K562 (cell line): ENCODE results near the gene DSCAM. TPM values are rescaled to one million over a fixed set of nuclear protein-coding genes. Genes with fewer than 3 reads are reported as not detected.

Experiments used
- ATAC-seq: fragments of 200-7000 bp; cut with Tn5 transposase; 3 replicates; pipeline ENCODE4 v1.9.1; 2020; ENCODE audit warnings: moderate library complexity
- BruUV-seq: library from RNA; stranded (reverse); fragments of 400-500 nt; replicated peaks from 2 replicates; lab custom pipeline; 2021; lab: Mats Ljungman, UMichigan
- CTCF ChIA-PET: fragments of 300-600 bp; formaldehyde crosslinking; extraction: SDS; loops from one replicate; lab custom pipeline; 2021; ENCODE audit warnings: low intra/inter-chr PET ratio; lab: Yijun Ruan, JAX
- POLR2A ChIA-PET: fragments of 300-600, 350-650 bp; sonication (Branson Sonifier 250); formaldehyde crosslinking; extraction: SDS; loops from one replicate; lab custom pipeline; 2021; ENCODE audit warnings: antibody characterized with exemption, inconsistent platforms; lab: Yijun Ruan, JAX
- DNase-seq, 4 experiments: peaks; one replicate each; pipeline versions ENCODE4 v3.0.0 to v3.0.0-alpha.2; 2011 to 2018; ENCODE audit warnings: low spot score in 3 of 4, mixed read lengths in 3 of 4; ENCODE audit errors: extremely low read depth in 1 of 4
- FAIRE-seq: peaks from 2 replicates; lab custom pipeline; 2011; peaks lifted over from hg19 to GRCh38; lab: Jason Lieb, UNC
- H2AFZ ChIP-seq: 2 replicates; pipeline ENCODE4 v1.6.0; 2011; ENCODE audit warnings: low read depth, low read length, control low read depth, inconsistent platforms
- H3K27ac ChIP-seq: fragments of 200-600 bp; 3 replicates; pipeline ENCODE4 v1.8.0; 2011; ENCODE audit warnings: low read depth, mild to moderate bottlenecking, control low read depth, inconsistent platforms, low read length, moderate library complexity, mixed read lengths; ENCODE audit errors: extremely low read depth
- H3K27me3 ChIP-seq, 2 experiments: fragments of 300-600 bp in 1 of 2; 2 replicates in 1 of 2; 3 replicates in 1 of 2; pipeline versions ENCODE4 v1.6.0 to v1.8.0; 2011; ENCODE audit warnings: inconsistent platforms in 2 of 2, low read length in 2 of 2, mild to moderate bottlenecking in 1 of 2, mixed read lengths in 1 of 2, moderate library complexity in 1 of 2; ENCODE audit not compliant: control insufficient read depth in 2 of 2, insufficient read depth in 2 of 2
- H3K36me3 ChIP-seq: fragments of 300-600 bp; 3 replicates; pipeline ENCODE4 v1.8.0; 2011; ENCODE audit warnings: mild to moderate bottlenecking, low read length, inconsistent platforms; ENCODE audit not compliant: control insufficient read depth, insufficient read depth
- H3K4me1 ChIP-seq, 2 experiments: fragments of 200-600 bp in 1 of 2; replicated peaks in 1 of 2; 2 replicates in 1 of 2; 3 replicates in 1 of 2; pipeline versions ENCODE4 v1.5.1 to v1.8.0; 2011; ENCODE audit warnings: inconsistent platforms in 2 of 2, low read length in 2 of 2, mild to moderate bottlenecking in 1 of 2, mixed read lengths in 1 of 2, moderate library complexity in 1 of 2; ENCODE audit not compliant: control insufficient read depth in 2 of 2, insufficient read depth in 2 of 2
- H3K4me2 ChIP-seq: 2 replicates; pipeline ENCODE4 v1.6.1; 2011; ENCODE audit warnings: low read length, control low read depth, inconsistent platforms, mixed read lengths; ENCODE audit not compliant: insufficient read depth
- H3K4me3 ChIP-seq: fragments of 200-600 bp; sonication (generic), shearing (Covaris generic); 2 replicates; pipeline ENCODE4 v1.5.1; 2016; ENCODE audit warnings: control low read depth, inconsistent platforms
- H3K79me2 ChIP-seq: fragments of 200-600 bp; 3 replicates; pipeline ENCODE4 v1.8.0; 2011; ENCODE audit warnings: low read length, inconsistent platforms; ENCODE audit not compliant: control insufficient read depth, insufficient read depth
- H3K9ac ChIP-seq, 2 experiments: 2 replicates each; pipeline versions ENCODE4 v1.6.0 to v1.6.1; 2011; ENCODE audit warnings: low read depth in 2 of 2, low read length in 2 of 2, control low read depth in 1 of 2, inconsistent platforms in 1 of 2, mild to moderate bottlenecking in 1 of 2, mixed read lengths in 1 of 2; ENCODE audit not compliant: insufficient read depth in 1 of 2
- H3K9me1 ChIP-seq: one replicate; pipeline ENCODE4 v1.6.0; 2011; ENCODE audit warnings: inconsistent platforms, mild to moderate bottlenecking, low read length, moderate library complexity; ENCODE audit not compliant: control insufficient read depth, insufficient read depth
- H3K9me3 ChIP-seq: replicated peaks from 2 replicates; pipeline ENCODE4 v1.5.1; 2011; ENCODE audit warnings: low read depth, low read length, inconsistent platforms; ENCODE audit not compliant: control insufficient read depth, insufficient read depth
- H4K20me1 ChIP-seq: replicated peaks from 2 replicates; pipeline ENCODE4 v1.6.1; 2011; ENCODE audit warnings: low read length, inconsistent platforms, mixed read lengths; ENCODE audit not compliant: control insufficient read depth, insufficient read depth
- ARHGAP35 ChIP-seq: fragments of 450-650 bp; IDR thresholded peaks from 2 replicates; pipeline ENCODE4 v1.6.1; 2018; ENCODE audit not compliant: partially characterized antibody
- ELF4 ChIP-seq: fragments of 450-650 bp; formaldehyde crosslinking; IDR thresholded peaks from 2 replicates; pipeline ENCODE4 v1.4.0; 2022; ENCODE audit warnings: missing genetic modification characterization
- HCFC1 ChIP-seq: IDR thresholded peaks from 2 replicates; pipeline ENCODE4 v1.6.1; 2012; ENCODE audit warnings: low read depth, low read length, improper control_type of control experiment
- MEF2A ChIP-seq: IDR thresholded peaks from 2 replicates; pipeline ENCODE4 v1.6.1; 2011; ENCODE audit warnings: low read depth, mild to moderate bottlenecking, low read length, moderate library complexity; ENCODE audit not compliant: control insufficient read depth
- MYNN ChIP-seq, 2 experiments: sonication (generic); formaldehyde crosslinking in 1 of 2; IDR thresholded peaks; 2 replicates each; pipeline versions ENCODE4 v1.5.0 to v1.6.1; 2016 to 2020; ENCODE audit warnings: antibody characterized with exemption in 1 of 2, missing genetic modification reagents in 1 of 2
- NFIX ChIP-seq: fragments of 250-450 bp; sonication (Bioruptor Pico); IDR thresholded peaks from 2 replicates; pipeline ENCODE4 v1.4.0; 2020; ENCODE audit warnings: low read depth, mild to moderate bottlenecking, moderate library complexity
- PHF8 ChIP-seq: fragments of 200-600 bp; sonication (generic); IDR thresholded peaks from 2 replicates; pipeline ENCODE4 v1.6.1; 2012; ENCODE audit warnings: mixed run types, mild to moderate bottlenecking, inconsistent platforms, low read length, moderate library complexity, borderline replicate concordance
- SRSF1 ChIP-seq: fragments of 200-400 bp; formaldehyde crosslinking; IDR thresholded peaks from 2 replicates; pipeline ENCODE4 v1.6.1; 2017; ENCODE audit warnings: mild to moderate bottlenecking, low read depth, low read length, moderate library complexity
- TEAD1 ChIP-seq, 2 experiments: fragments of 450-650 bp in 1 of 2; sonication (generic) in 1 of 2; formaldehyde crosslinking; IDR thresholded peaks; 2 replicates each; pipeline versions ENCODE4 v1.4.0 to v1.8.0; 2020 to 2022; ENCODE audit warnings: mild to moderate bottlenecking in 2 of 2, missing genetic modification reagents in 1 of 2
- ZBTB17 ChIP-seq: fragments of 450-650 bp; formaldehyde crosslinking; IDR thresholded peaks from 2 replicates; pipeline ENCODE4 v1.4.0; 2020; ENCODE audit warnings: mild to moderate bottlenecking
- ZNF584 ChIP-seq: fragments of 200-800 bp; sonication (Bioruptor generic); IDR thresholded peaks from 2 replicates; pipeline ENCODE4 v1.6.1; 2016; ENCODE audit warnings: low read depth, mild to moderate bottlenecking, missing genetic modification characterization, missing compliant biosample characterization
- ZNF695 ChIP-seq: fragments of 450-650 bp; formaldehyde crosslinking; IDR thresholded peaks from 2 replicates; pipeline ENCODE4 v1.4.0; 2020; ENCODE audit warnings: mild to moderate bottlenecking, moderate library complexity
- WGBS: fragments of 100-300 bp; shearing (Covaris generic); methylation state at CpG from one replicate; pipeline ENCODE4 v1.1.6; 2016; ENCODE audit warnings: low coverage, mixed read lengths; ENCODE audit not compliant: insufficient coverage; ENCODE audit errors: missing lambda C conversion rate; 5-methylcytosine and 5-hydroxymethylcytosine counted together
- in situ Hi-C: fragments of 300-500 bp; cut with MboI; formaldehyde crosslinking; loops from 4 replicates; pipeline ENCODE4 v1.15.0; 2018; ENCODE audit warnings: inconsistent platforms, mixed read lengths
- intact Hi-C: fragments of 100-400 bp; cut with micrococcal nuclease; formaldehyde crosslinking; loops from 2 replicates; pipeline ENCODE4 v1.14.2; 2022
- polyA plus RNA-seq, 8 experiments: library from polyadenylated mRNA; depleted of rRNA in 4 of 8; stranded (reverse) in 5 of 8; unstranded in 3 of 8; fragments of >200 nt; fragmentation: Nextera tagmentation in 2 of 8; fragmentation: Illumina TruSeq in 1 of 8; extraction: Ambion mirVana in 2 of 8; extraction: Trizol in 1 of 8; gene quantifications; 2 replicates each; pipeline versions ENCODE4 v1.2.1 to v1.2.3, GENCODE V29; 2011 to 2014; ENCODE audit warnings: inconsistent platforms in 1 of 8, missing spikeins in 1 of 8
- total RNA-seq, 7 experiments: library from RNA; depleted of rRNA in 6 of 7; stranded (reverse); fragments of >200 nt in 6 of 7; fragmentation: Illumina TruSeq in 2 of 7; extraction: Trizol in 2 of 7; gene quantifications; 2 replicates each; pipeline versions ENCODE4 v1.2.1 to v1.2.3, GENCODE V29; 2011 to 2021; ENCODE audit warnings: low replicate concordance in 1 of 7
- TF ChIP-seq, protein P1 (sequence below): fragments of 250-450 bp; sonication (Bioruptor Pico); IDR thresholded peaks from 2 replicates; pipeline ENCODE4 v1.5.0; 2021; ENCODE audit warnings: mild to moderate bottlenecking, moderate library complexity
- TF ChIP-seq, protein P2 (sequence below): sonication (generic); formaldehyde crosslinking; IDR thresholded peaks from 2 replicates; pipeline ENCODE4 v1.8.1; 2022; ENCODE audit warnings: missing genetic modification reagents
- TF ChIP-seq, protein P3 (sequence below): fragments of 250-450 bp; sonication (Bioruptor Pico); IDR thresholded peaks from 2 replicates; pipeline ENCODE4 v1.5.1; 2021; ENCODE audit warnings: mild to moderate bottlenecking

Gene DSCAM
- total and polyA plus RNA-seq, 9 of the 15 experiments (the other 6 are each of a cell fraction or from before 2014, with no cell fraction given): not detected

DNA sequence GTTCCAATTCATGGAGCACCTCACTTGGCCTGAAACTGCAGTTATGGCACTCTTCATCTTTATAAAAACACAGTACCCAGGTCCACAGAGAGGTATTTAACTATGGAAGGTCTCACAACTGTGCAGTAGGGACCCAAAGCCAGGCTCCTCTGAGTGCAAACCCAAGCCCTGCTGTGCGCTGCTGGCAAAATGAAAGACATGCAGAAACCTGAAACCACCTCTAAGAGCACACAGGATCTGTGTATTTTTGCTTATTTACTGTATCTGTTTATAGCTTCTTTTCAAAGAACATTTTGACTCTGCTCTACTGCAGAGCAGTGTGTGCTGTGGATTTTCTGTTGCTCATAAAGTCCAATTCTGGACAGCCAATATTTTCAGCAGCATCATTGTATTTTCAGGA, 166.6 kb downstream of the DSCAM start:
- no peaks in the 10 kb centered on the region for H3K9me3 ChIP-seq
- H3K9ac ChIP-seq: no peak overlapping the region
- ChIA-PET POLR2A (no interaction called here), CTCF (no interaction called here)
- H3K4me1 ChIP-seq: no peaks in the 10 kb centered on the region
- BruUV-seq: no TSS peak
- no peak overlapping the region for H2AFZ ChIP-seq
- H3K27me3 ChIP-seq: no peaks in the 10 kb centered on the region
- H3K36me3 ChIP-seq: no peaks in the 10 kb centered on the region
- no peaks in the 10 kb centered on the region for H3K79me2 ChIP-seq
- intact Hi-C loops: no loop called here
- H3K27ac ChIP-seq: no peak overlapping the region
- whole genome bisulfite sequencing: 0% methylated on average over 1 of the region's 1 CpG
- H3K4me2 ChIP-seq: no peak overlapping the region
- TF ChIP-seq ZBTB17 (CRISPR knock-in tag): no peak
- TF ChIP-seq PHF8: no peak
- TF ChIP-seq SRSF1: no peak
- TF ChIP-seq, protein P1, sequence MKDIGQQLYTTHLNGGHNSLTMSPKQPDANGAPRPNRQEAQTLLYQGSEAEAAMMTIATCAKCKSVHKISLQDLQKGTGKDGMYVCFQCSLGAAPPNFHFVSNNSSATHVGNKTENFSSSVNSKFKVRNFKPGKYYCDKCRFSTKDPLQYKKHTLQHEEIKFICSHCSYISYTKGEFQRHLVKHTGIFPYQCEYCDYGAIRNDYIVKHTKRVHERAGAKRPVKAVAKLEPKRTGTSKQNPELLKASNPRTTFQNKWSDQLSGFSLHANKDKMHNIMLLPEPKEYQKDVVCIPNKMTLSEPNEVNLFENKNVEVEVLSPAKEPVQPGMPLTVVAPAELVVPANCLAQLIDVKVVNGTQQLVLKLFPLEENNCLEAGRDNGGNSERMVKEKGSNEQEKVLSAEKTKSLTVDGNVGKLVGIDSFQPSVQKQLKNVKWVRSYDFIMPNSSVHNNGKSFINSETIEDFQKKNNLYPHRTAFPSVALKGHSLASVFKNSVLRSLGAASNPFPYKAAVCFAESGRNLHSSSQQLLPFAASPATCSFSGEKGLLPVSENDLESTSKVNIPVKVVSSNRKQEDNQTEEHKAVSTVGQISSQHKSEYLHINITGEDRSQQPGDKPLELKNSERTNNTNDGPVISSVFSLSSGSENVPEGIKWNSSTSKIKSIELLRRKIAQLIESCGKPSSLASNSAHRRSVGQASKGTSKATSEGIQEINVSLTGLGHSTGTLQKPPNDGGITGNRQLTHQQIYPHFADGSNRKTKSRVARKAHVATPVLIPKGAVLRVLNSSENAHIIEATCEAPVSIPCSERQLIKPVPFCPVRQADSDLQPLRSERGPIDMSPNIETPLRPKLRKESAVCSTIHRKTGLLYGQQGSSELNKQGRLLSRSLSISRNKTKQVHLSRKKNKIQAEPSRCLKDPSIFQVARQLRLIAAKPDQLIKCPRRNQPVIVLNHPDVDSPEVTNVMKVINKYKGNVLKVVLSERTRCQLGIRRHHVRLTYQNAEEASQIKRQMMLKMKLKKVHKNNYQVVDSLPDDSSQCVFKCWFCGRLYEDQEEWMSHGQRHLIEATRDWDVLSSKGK (CRISPR knock-in tag): no peak
- no peak for TF ChIP-seq MYNN (IDR thresholded peaks at IDR 0.05)
- no peak for TF ChIP-seq MYNN (CRISPR knock-in tag; IDR thresholded peaks at IDR 0.05)
- no peak for TF ChIP-seq TEAD1 (CRISPR knock-in tag; IDR thresholded peaks at IDR 0.05)
- TF ChIP-seq ZNF695 (CRISPR knock-in tag): no peak
- TF ChIP-seq ELF4 (CRISPR knock-in tag): no peak
- no peak for TF ChIP-seq ARHGAP35
- no peak for TF ChIP-seq HCFC1
- no peak for TF ChIP-seq MEF2A
- TF ChIP-seq, protein P2, sequence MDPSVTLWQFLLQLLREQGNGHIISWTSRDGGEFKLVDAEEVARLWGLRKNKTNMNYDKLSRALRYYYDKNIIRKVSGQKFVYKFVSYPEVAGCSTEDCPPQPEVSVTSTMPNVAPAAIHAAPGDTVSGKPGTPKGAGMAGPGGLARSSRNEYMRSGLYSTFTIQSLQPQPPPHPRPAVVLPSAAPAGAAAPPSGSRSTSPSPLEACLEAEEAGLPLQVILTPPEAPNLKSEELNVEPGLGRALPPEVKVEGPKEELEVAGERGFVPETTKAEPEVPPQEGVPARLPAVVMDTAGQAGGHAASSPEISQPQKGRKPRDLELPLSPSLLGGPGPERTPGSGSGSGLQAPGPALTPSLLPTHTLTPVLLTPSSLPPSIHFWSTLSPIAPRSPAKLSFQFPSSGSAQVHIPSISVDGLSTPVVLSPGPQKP (CRISPR knock-in tag): no peak
- TF ChIP-seq, protein P3, sequence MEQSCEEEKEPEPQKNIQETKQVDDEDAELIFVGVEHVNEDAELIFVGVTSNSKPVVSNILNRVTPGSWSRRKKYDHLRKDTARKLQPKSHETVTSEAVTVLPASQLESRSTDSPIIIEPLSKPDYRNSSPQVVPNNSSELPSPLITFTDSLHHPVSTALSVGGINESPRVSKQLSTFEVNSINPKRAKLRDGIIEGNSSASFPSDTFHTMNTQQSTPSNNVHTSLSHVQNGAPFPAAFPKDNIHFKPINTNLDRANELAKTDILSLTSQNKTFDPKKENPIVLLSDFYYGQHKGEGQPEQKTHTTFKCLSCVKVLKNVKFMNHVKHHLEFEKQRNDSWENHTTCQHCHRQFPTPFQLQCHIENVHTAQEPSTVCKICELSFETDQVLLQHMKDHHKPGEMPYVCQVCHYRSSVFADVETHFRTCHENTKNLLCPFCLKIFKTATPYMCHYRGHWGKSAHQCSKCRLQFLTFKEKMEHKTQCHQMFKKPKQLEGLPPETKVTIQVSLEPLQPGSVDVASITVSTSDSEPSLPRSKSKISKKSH (CRISPR knock-in tag): no peak
- TF ChIP-seq ZNF584: no peak
- TF ChIP-seq NFIX: no peak
- no peak for DNase-seq
- H3K4me3 ChIP-seq: no peak overlapping the region
- no peaks in the 10 kb centered on the region for H4K20me1 ChIP-seq
- FAIRE-seq: no peak
- ATAC-seq: no peak
- H3K9me1 ChIP-seq: no peaks in the 10 kb centered on the region
- in situ Hi-C loops: no loop called here
